Measurements from ENCODE around the gene NSMCE1. TPM values are rescaled to one million over a fixed set of nuclear protein-coding genes. Genes with fewer than 3 reads are reported as not detected.

The NSMCE1 gene
- total and polyA plus RNA-seq, 2 of the 4 experiments (the other 2 are of a cell fraction) = 47.5 to 120 TPM

DNA sequence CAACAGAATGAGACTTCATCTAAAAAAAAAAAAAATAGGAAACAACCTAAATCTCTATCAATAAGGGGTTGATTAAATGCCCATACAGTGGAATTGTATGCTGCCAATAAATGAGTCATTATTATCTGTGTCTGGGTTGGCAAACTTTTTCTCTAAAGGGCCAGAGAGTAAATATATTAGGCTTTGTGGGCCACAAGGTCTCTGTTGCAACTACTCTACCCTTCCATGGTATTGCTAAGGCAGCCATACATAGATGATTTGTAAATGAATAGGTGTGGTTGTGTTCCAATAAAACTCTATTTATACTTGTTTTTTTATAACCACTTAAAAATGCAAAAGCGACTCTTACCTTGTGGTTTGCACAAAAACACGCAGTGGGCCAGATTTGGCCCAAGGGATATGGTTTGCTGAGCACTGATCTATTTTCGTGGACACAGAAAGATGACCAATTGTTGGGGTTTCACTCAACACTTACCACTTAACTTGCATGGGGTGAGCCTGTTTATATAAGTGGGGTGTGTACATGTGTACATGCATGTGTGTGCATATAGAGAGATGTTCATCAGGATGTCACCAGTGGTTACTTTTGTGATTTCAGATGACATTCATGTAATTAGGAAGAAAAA lies 32.8 kb upstream of the NSMCE1 start:
- H2AK9ac ChIP-seq (replicated peaks; ENCODE audit: low read depth, low read length, poor library complexity) = no peak overlapping the region
- no peaks in the 10 kb centered on the region for H3K36me3 ChIP-seq (ENCODE audit: control insufficient read depth, insufficient read depth, low read length)
- H2BK120ac ChIP-seq (ENCODE audit: low read depth, low read length) = no peak overlapping the region
- no peak for DNase-seq
- no peak for ATAC-seq (ENCODE audit: low read depth)
- H3K79me1 ChIP-seq (ENCODE audit: low read depth in 1 of 2, low read length in 2 of 2) = no peaks in the 10 kb centered on the region
- H2BK5ac ChIP-seq (ENCODE audit: low read depth, low read length, poor library complexity, severe bottlenecking) = no peak overlapping the region
- dilution Hi-C loops (cut with HindIII; ENCODE audit: low sequenced_read_pairs, unreplicated experiment) (no loop called here), intact Hi-C loops (cut with micrococcal nuclease) (no loop called here), in situ Hi-C loops (cut with MboI; ENCODE audit: low sequenced_read_pairs) (no loop called here)
- H3K18ac ChIP-seq (ENCODE audit: low read depth, low read length) = no peak overlapping the region
- H4K91ac ChIP-seq (ENCODE audit: insufficient read depth, low read depth, low read length) = no peak overlapping the region
- no peak overlapping the region for H3K14ac ChIP-seq (replicated peaks; ENCODE audit: low read depth, low read length)
- no peaks in the 10 kb centered on the region for H3K9me1 ChIP-seq (ENCODE audit: insufficient read depth, low read length)
- no peak overlapping the region for H4K5ac ChIP-seq (ENCODE audit: low read depth, low read length)
- CTCF ChIA-PET = no interaction called here
- H2AFZ ChIP-seq (replicated peaks; ENCODE audit: low read length, poor library complexity) = no peak overlapping the region
- H3K4me1 ChIP-seq (ENCODE audit: control insufficient read depth, insufficient read depth, low read length) = no peaks in the 10 kb centered on the region
- no peak overlapping the region for H2BK15ac ChIP-seq (ENCODE audit: low read depth, low read length)
- no CpG with 5 or more reads among the region's 3 CpGs for WGBS, 2 experiments (ENCODE audit: extremely low coverage in 2 of 2, insufficient read length in 1 of 2)
- H2BK20ac ChIP-seq (ENCODE audit: low read depth, low read length) = no peak overlapping the region
- H3K4me3 ChIP-seq (ENCODE audit: insufficient read depth, low read depth, low read length) = no peak overlapping the region
- TF ChIP-seq POLR2A (IDR thresholded peaks at IDR 0.05; ENCODE audit: low read depth, low read length) = no peak
- no peak for TF ChIP-seq MXI1 (IDR thresholded peaks at IDR 0.05; ENCODE audit: borderline replicate concordance, low read depth, low read length)
- TF ChIP-seq MAZ (IDR thresholded peaks at IDR 0.05; ENCODE audit: borderline replicate concordance, low read depth, low read length) = no peak
- TF ChIP-seq FOS (IDR thresholded peaks at IDR 0.05; ENCODE audit: low read depth, low read length) = no peak
- no peak for TF ChIP-seq ELK1 (IDR thresholded peaks at IDR 0.05; ENCODE audit: borderline replicate concordance, low read depth, low read length)
- no peak for TF ChIP-seq USF2 (IDR thresholded peaks at IDR 0.05; ENCODE audit: low read depth, low read length)
- no peak for TF ChIP-seq SMC3 (IDR thresholded peaks at IDR 0.05; ENCODE audit: low read depth, low read length)
- TF ChIP-seq RCOR1 (IDR thresholded peaks at IDR 0.05; ENCODE audit: insufficient replicate concordance, low read length) = no peak
- no peak for TF ChIP-seq CHD1 (IDR thresholded peaks at IDR 0.05; ENCODE audit: low read depth, low read length)
- TF ChIP-seq, protein P1, sequence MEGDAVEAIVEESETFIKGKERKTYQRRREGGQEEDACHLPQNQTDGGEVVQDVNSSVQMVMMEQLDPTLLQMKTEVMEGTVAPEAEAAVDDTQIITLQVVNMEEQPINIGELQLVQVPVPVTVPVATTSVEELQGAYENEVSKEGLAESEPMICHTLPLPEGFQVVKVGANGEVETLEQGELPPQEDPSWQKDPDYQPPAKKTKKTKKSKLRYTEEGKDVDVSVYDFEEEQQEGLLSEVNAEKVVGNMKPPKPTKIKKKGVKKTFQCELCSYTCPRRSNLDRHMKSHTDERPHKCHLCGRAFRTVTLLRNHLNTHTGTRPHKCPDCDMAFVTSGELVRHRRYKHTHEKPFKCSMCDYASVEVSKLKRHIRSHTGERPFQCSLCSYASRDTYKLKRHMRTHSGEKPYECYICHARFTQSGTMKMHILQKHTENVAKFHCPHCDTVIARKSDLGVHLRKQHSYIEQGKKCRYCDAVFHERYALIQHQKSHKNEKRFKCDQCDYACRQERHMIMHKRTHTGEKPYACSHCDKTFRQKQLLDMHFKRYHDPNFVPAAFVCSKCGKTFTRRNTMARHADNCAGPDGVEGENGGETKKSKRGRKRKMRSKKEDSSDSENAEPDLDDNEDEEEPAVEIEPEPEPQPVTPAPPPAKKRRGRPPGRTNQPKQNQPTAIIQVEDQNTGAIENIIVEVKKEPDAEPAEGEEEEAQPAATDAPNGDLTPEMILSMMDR (conservative IDR thresholded peaks at IDR 0.05; ENCODE audit: low read depth, low read length) = no peak
- TF ChIP-seq CEBPB (IDR thresholded peaks at IDR 0.05; ENCODE audit: low read depth, low read length) = no peak
- no peak for TF ChIP-seq NFE2L2 (IDR thresholded peaks at IDR 0.05; ENCODE audit: low read depth, low read length)
- no peak for TF ChIP-seq RAD21 (IDR thresholded peaks at IDR 0.05; ENCODE audit: low read length)
- no peak for TF ChIP-seq RFX5 (IDR thresholded peaks at IDR 0.05; ENCODE audit: low read depth, low read length)
- no peak for TF ChIP-seq BHLHE40 (IDR thresholded peaks at IDR 0.05; ENCODE audit: low read depth, low read length)
- no peak for TF ChIP-seq MAFK (IDR thresholded peaks at IDR 0.05; ENCODE audit: low read depth, low read length)
- POLR2A ChIA-PET (ENCODE audit: unreplicated experiment) = no interaction called here
- H3K4ac ChIP-seq (ENCODE audit: low read depth, low read length) = no peak overlapping the region
- no peak overlapping the region for H3K4me2 ChIP-seq (ENCODE audit: low read depth, low read length)
- H3K56ac ChIP-seq (ENCODE audit: extremely low read depth, insufficient read depth, low read length) = no peak overlapping the region
- no peak overlapping the region for H2AK5ac ChIP-seq (ENCODE audit: low read depth, low read length)
- no peaks in the 10 kb centered on the region for H4K20me1 ChIP-seq (ENCODE audit: insufficient read depth, low read length)
- H3K23ac ChIP-seq (ENCODE audit: low read depth, low read length) = no peak overlapping the region
- no peak overlapping the region for H3K9ac ChIP-seq (ENCODE audit: low read depth, low read length)
- no peaks in the 10 kb centered on the region for H3K9me3 ChIP-seq (ENCODE audit: control insufficient read depth, insufficient read depth, low read length)
- no peaks in the 10 kb centered on the region for H3K27me3 ChIP-seq (ENCODE audit: control insufficient read depth, insufficient read depth, low read length)
- no peak overlapping the region for H4K8ac ChIP-seq (ENCODE audit: low read depth in 2 of 2, low read length in 2 of 2)
- no peak overlapping the region for H3K27ac ChIP-seq (ENCODE audit: insufficient read depth, low read length)
- no TSS peak for BruUV-seq (replicated peaks)
